Skeletal muscle tissue (tissue), 4 donors: ENCODE measurements around the gene SLC66A2. TPM values are rescaled to one million over a fixed set of nuclear protein-coding genes. Genes with fewer than 3 reads are reported as not detected.
"Not testable (repeated sequence)": the region's sequence is repeated elsewhere in the genome, so short reads cannot be mapped to it uniquely, and the experiment has no call there.

Experiments
- H3K27ac ChIP-seq: one replicate; pipeline ENCODE4 v1.7.0; 2013; ENCODE audit warnings: mild to moderate bottlenecking, low read depth, low read length, inconsistent platforms
- H3K27me3 ChIP-seq, 3 donors: one replicate each; pipeline ENCODE4 v1.7.0; 2013; ENCODE audit warnings: low read length in 3 of 3; ENCODE audit not compliant: control insufficient read depth in 3 of 3, insufficient read depth in 3 of 3
- H3K36me3 ChIP-seq, 3 donors: one replicate each; pipeline ENCODE4 v1.7.0; 2013; ENCODE audit warnings: low read length in 3 of 3; ENCODE audit not compliant: control insufficient read depth in 3 of 3, insufficient read depth in 3 of 3
- H3K4me1 ChIP-seq, 3 donors: one replicate each; pipeline ENCODE4 v1.7.0; 2013; ENCODE audit warnings: low read length in 3 of 3, mild to moderate bottlenecking in 3 of 3; ENCODE audit not compliant: control insufficient read depth in 3 of 3, insufficient read depth in 3 of 3
- H3K4me3 ChIP-seq, 3 donors: one replicate each; pipeline ENCODE4 v1.7.0; 2013; ENCODE audit warnings: low read length in 3 of 3
- H3K9ac ChIP-seq, 3 donors: one replicate each; pipeline ENCODE4 v1.7.0; 2013; ENCODE audit warnings: low read length in 3 of 3, mild to moderate bottlenecking in 3 of 3, moderate library complexity in 2 of 3, low read depth in 1 of 3
- H3K9me3 ChIP-seq, 3 donors: one replicate each; pipeline ENCODE4 v1.7.0; 2013; ENCODE audit warnings: low read length in 3 of 3; ENCODE audit not compliant: control insufficient read depth in 3 of 3
- total RNA-seq: library from RNA; depleted of rRNA; stranded (reverse); fragments of >200 nt; gene quantifications from one replicate; pipeline ENCODE4 v1.2.3, GENCODE V29; 2014
- donor health status: Osteomylitis.

Gene SLC66A2
- total RNA-seq, 1 donor from 2014 or later = 20.4 TPM

DNA sequence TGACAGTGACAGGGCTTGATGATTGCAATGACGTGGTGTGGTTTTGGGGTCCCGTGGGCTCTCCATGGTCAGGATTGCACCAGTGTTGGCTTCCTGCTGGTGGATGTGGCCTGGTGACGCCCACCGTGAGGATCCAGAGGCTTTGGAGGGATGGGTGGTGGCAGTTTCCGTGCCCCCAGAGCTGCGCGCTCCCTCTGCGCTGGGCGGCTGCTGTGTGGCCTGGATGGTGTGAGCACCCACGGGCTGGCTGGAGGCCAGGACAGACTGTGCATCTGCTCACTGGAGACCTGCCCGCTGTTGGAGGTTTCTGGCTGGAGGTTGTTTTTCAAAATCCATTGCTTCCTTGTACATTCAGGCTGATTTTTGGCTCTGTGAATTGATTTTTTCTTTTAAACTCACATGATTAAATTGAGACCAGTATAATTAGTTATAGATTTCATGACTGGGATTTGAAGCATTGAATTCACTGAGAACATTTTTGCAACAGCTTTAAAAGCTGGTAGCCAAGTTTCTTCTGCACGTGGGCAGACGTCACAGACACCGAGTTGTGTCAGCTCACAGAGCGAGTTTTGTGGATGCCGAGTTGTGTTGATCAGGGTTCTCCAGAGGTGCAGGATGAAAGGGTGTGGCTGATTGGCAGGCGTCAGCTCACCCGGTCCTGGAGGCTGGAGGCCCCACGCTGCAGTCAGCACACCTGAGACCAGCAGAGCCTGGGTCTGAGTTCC, 81.0 kb downstream of the SLC66A2 start:
- Histone ChIP-seq H3K36me3 (no peaks in the 10 kb centered on the region), H3K4me3 (no peak overlapping the region), H3K9me3 (no peaks in the 10 kb centered on the region), H3K9ac (no peak overlapping the region), H3K27ac (no peak overlapping the region), H3K27me3 (peaks cover 22 to 44% (median 37%) of the 10 kb centered on the region in 3 donors), H3K4me1 (peaks cover 3 to 6% (median 4%) of the 10 kb centered on the region in 3 donors)

DNA sequence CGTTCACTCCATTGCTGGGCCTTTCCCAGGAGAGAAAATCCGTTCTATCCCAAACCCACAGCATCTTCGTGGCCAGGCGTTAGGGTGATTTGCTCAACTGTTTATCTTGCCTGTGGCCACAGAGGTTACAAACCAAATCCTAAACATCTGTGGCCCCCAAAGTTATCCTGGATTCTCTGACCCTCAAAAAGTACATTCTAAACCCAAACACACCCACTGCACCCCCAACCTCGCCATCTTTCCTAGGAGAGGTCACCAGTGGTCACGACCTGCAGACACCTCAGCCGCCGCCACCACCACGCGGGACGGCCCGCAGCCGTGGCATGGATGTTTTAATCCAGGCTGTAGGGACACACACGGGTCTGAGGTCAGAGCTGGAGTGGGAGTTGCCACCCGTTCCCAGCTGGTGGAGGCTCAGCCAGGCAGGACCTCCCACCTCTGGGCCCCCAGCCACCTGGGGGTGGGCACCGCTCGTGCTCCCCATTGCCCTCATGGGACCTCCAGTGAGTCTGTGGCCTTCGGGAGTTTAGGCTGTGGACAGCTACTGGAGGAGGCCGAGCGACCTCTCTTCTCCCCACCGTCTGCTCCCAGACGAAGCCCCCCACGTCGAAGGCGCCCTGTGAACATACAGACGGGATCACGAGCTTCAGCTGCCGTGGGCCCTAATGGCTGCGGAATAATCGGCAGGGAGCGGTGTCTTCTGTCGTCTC, 81.7 kb downstream of the SLC66A2 start:
- H3K4me1 ChIP-seq = peaks cover 3 to 6% (median 4%) of the 10 kb centered on the region in 3 donors
- no peaks in the 10 kb centered on the region for H3K36me3 ChIP-seq
- H3K9ac ChIP-seq = no peak overlapping the region
- H3K27ac ChIP-seq = no peak overlapping the region
- H3K9me3 ChIP-seq = no peaks in the 10 kb centered on the region
- H3K4me3 ChIP-seq = no peak overlapping the region
- peaks cover 19 to 45% (median 32%) of the 10 kb centered on the region in 3 donors for H3K27me3 ChIP-seq

DNA sequence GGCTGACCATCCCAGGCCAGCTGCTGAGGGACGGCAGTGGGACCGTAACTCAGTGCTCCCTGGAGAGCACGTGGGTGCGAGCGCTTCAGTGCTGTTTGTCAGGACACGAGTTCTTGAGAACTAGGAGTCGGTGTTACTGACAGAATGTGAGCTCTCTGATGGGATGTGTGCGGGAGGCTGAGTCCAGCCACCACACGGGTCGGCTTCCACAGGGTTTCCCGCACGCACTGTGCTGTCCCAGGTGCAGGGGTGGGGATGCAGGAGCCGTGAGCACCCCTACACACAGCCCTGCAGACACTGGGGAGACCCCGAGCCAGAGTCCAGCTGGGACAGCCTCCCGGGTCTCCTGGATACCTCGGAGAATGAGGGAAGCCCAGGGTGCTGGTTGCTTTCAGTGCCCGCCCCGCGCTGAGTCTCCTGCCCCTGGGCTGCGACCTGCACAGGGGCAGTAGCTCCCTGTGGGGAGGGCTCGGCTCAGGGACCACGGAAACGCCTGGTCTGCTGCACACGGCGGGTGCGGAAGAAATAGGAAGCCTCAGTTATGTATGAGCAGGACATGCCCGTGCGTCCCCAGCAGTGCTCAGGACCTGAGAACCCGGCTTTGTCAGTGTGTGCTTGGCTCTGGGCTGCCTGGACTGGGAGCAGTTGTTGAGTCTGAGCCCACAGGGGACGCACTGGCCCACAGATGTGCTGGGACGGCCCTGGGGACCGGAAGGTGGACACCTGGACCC, 82.5 kb downstream of the SLC66A2 start:
- Histone ChIP-seq H3K4me1 (peaks cover 3 to 6% (median 4%) of the 10 kb centered on the region in 3 donors), H3K27ac (no peak overlapping the region), H3K9me3 (no peaks in the 10 kb centered on the region), H3K9ac (no peak overlapping the region), H3K36me3 (no peaks in the 10 kb centered on the region), H3K27me3 (peaks cover 16 to 40% (median 32%) of the 10 kb centered on the region in 3 donors), H3K4me3 (no peak overlapping the region)

DNA sequence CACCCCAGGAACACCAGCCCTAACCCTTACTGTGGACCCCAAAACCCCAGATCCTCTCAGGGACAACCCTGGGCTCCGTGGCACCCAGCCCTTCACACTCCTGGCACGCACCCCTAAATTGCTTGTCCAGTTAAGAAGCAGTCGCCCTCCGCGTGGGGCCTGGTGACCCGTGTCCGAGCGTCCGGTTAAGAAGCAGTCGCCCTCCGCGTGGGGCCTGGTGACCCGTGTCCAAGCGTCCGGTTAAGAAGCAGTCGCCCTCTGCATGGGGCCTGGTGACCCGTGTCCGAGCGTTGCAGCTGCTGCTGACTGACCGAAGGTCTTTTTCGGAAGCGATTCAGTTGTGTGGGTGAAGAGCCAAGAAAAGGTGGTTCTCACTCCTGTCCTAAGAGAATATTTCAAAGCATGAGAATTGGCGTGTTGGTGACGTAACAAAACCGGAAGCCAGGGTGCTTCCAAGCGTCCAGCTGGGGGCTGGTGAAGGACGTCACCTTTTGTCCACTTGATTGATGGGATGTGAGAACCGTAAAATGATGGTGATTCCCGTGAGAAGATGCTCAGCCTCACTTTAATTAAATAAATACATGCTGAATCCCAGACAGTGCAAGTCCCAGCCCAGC, 83.2 kb downstream of the SLC66A2 start:
- Histone ChIP-seq H3K27me3 (peaks cover 16 to 36% (median 31%) of the 10 kb centered on the region in 3 donors), H3K27ac (no peak overlapping the region)

GRCh38 chr18:79867666-79868065, 83.8 kb downstream of the SLC66A2 start:
- no peak overlapping the region for H3K9ac ChIP-seq
- H3K4me3 ChIP-seq = no peak overlapping the region
- peaks cover 0 to 6% (median 0%) of the 10 kb centered on the region in 3 donors for H3K4me1 ChIP-seq
- H3K27ac ChIP-seq = no peak overlapping the region
- peaks cover 16 to 42% (median 37%) of the 10 kb centered on the region in 3 donors for H3K27me3 ChIP-seq
- H3K9me3 ChIP-seq = peaks cover 0 to 2% (median 0%) of the 10 kb centered on the region in 3 donors
- H3K36me3 ChIP-seq = no peaks in the 10 kb centered on the region

More for the DNA sequence above, 83.2 kb downstream of the SLC66A2 start:
- Histone ChIP-seq H3K4me1 (peaks cover 0 to 6% (median 0%) of the 10 kb centered on the region in 3 donors), H3K9ac (no peak overlapping the region), H3K9me3 (no peaks in the 10 kb centered on the region), H3K4me3 (no peak overlapping the region), H3K36me3 (no peaks in the 10 kb centered on the region)

DNA sequence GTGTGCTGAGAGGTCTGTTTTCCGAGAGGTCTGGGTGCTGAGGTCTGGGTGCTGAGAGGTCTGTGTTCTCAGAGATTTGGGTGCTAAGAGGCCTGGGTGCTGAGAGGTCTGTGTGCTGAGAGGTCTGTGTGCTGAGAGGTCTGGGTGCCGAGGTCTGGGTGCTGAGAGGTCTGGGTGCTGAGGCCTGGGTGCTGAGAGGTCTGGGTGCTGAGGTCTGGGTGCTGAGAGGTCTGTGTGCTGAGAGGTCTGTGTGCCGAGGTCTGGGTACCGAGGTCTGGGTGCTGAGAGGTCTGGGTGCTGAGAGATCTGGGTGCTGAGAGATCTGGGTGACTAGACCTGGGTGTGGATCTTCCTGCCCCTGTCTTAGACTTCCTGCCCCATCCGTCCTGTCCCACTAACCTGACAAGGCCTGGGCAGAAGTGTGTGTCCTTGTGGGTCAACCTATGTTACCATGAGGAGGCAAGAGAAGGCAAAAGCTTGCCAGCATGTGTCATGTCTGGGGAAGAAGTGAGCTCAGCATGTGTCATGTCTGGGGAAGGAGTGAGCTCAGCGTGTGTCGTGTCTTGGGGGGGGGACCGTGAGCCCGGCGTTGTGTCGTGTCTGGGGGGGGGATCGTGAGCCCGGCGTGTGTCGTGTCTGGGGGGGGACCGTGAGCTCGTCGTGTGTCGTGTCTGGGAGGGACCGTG, 84.4 kb downstream of the SLC66A2 start:
- H3K9ac ChIP-seq = no peak overlapping the region

GRCh38 chr18:79865951-79866350, 85.5 kb downstream of the SLC66A2 start:
- not testable (repeated sequence) for H3K9ac ChIP-seq, H3K27ac ChIP-seq, H3K9me3 ChIP-seq, H3K36me3 ChIP-seq, H3K4me3 ChIP-seq, H3K4me1 ChIP-seq
- H3K27me3 ChIP-seq = peaks cover 12 to 32% (median 32%) of the 10 kb centered on the region in 3 donors

More for the DNA sequence above, 84.4 kb downstream of the SLC66A2 start:
- Histone ChIP-seq H3K27ac (no peak overlapping the region), H3K27me3 (peaks cover 16 to 43% (median 42%) of the 10 kb centered on the region in 3 donors), H3K9me3 (peaks cover 0 to 2% (median 0%) of the 10 kb centered on the region in 3 donors), H3K36me3 (no peaks in the 10 kb centered on the region), H3K4me3 (no peak overlapping the region), H3K4me1 (peaks cover 0 to 6% (median 0%) of the 10 kb centered on the region in 3 donors)

DNA sequence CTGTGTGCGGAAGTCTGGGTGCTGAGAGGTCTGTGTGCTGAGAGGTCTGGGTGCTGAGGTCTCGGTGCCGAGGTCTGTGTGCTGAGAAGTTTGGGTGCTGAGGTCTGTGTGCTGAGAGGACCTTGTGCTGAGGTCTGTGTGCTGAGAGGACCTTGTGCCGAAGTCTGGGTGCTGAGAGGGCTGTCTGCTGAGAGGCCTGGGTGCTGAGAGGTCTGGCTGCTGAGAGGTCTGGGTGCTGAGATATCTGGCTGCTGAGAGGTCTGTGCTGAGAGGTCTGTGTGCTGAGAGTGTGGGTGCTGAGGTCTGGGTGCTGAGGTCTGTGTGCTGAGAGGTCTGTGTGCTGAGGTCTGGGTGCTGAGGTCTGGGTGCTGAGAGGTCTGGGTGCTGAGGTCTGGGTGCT, 86.5 kb downstream of the SLC66A2 start:
- H3K9me3 ChIP-seq, H3K9ac ChIP-seq, H3K4me1 ChIP-seq, H3K36me3 ChIP-seq, H3K27ac ChIP-seq, H3K4me3 ChIP-seq: not testable (repeated sequence)
- H3K27me3 ChIP-seq = peaks cover 12 to 24% (median 23%) of the 10 kb centered on the region in 3 donors

- no peak overlapping the region for H3K9ac ChIP-seq
- no peak overlapping the region for H3K27ac ChIP-seq
- H3K36me3 ChIP-seq = no peaks in the 10 kb centered on the region
- peaks cover 0 to 2% (median 0%) of the 10 kb centered on the region in 3 donors for H3K9me3 ChIP-seq
- no peaks in the 10 kb centered on the region for H3K4me1 ChIP-seq
- H3K4me3 ChIP-seq = no peak overlapping the region
- H3K27me3 ChIP-seq = peaks cover 11 to 21% (median 20%) of the 10 kb centered on the region in 3 donors
Measured at GRCh38 chr18:79864006-79864725, 87.3 kb downstream of the SLC66A2 start.
